Neural cell (in vitro differentiated cells): ENCODE results near the gene FETUB. TPM values are rescaled to one million over a fixed set of nuclear protein-coding genes. Genes with fewer than 3 reads are reported as not detected.
"Not testable (repeated sequence)": the region's sequence is repeated elsewhere in the genome, so short reads cannot be mapped to it uniquely, and the experiment has no call there.

Source experiments
- H2AFZ ChIP-seq: fragments of 200-600, 300-800 bp; sonication (generic), shearing (Covaris generic); 2 replicates; pipeline ENCODE4 v1.6.0; 2014; ENCODE audit warnings: low read depth, mild to moderate bottlenecking, antibody characterized with exemption, low read length, moderate library complexity
- H3F3A ChIP-seq: fragments of 200-600 bp; shearing (Covaris generic); 2 replicates; pipeline ENCODE4 v1.6.1; 2016; ENCODE audit warnings: mild to moderate bottlenecking, moderate library complexity, mixed read lengths, antibody characterized with exemption, low read length; ENCODE audit not compliant: insufficient read depth, poor library complexity, severe bottlenecking
- H3K27ac ChIP-seq: fragments of 200-600, 300-800 bp; sonication (generic), shearing (Covaris generic); 2 replicates; pipeline ENCODE4 v1.5.1; 2014; ENCODE audit warnings: mild to moderate bottlenecking, low read length, moderate library complexity
- H3K27me3 ChIP-seq: fragments of 300-800, 200-600 bp; sonication (generic), shearing (Covaris generic); 2 replicates; pipeline ENCODE4 v1.6.0; 2014; ENCODE audit warnings: mild to moderate bottlenecking, low read depth, low read length, moderate library complexity; ENCODE audit not compliant: insufficient read depth
- H3K36me3 ChIP-seq: fragments of 300-800, 200-600 bp; sonication (generic), shearing (Covaris generic); 2 replicates; pipeline ENCODE4 v1.5.1; 2014; ENCODE audit warnings: mild to moderate bottlenecking, antibody characterized with exemption, low read length, moderate library complexity; ENCODE audit not compliant: insufficient read depth
- H3K4me2 ChIP-seq: fragments of 300-800, 200-600 bp; sonication (generic), shearing (Covaris generic); 2 replicates; pipeline ENCODE4 v1.6.0; 2014; ENCODE audit warnings: mild to moderate bottlenecking, low read length
- H3K4me3 ChIP-seq: fragments of 300-800, 200-600 bp; sonication (generic), shearing (Covaris generic); 2 replicates; pipeline ENCODE4 v1.5.1; 2014; ENCODE audit warnings: mild to moderate bottlenecking, low read length, moderate library complexity
- H3K79me2 ChIP-seq: fragments of 200-600 bp; shearing (Covaris generic); replicated peaks from 2 replicates; pipeline ENCODE4 v1.6.0; 2014; ENCODE audit warnings: mild to moderate bottlenecking, low read length, moderate library complexity; ENCODE audit not compliant: insufficient read depth
- H3K9ac ChIP-seq: fragments of 300-800, 200-600 bp; sonication (generic), shearing (Covaris generic); 2 replicates; pipeline ENCODE4 v1.6.1; 2016; ENCODE audit warnings: mild to moderate bottlenecking, low read length, mixed read lengths
- H3K9me2 ChIP-seq: fragments of 200-600 bp; shearing (Covaris generic); 2 replicates; pipeline ENCODE4 v1.6.1; 2016; ENCODE audit warnings: mild to moderate bottlenecking, low read length, mixed read lengths; ENCODE audit not compliant: insufficient read depth
- H3K9me3 ChIP-seq: fragments of 200-600, 300-800 bp; sonication (generic), shearing (Covaris generic); 2 replicates; pipeline ENCODE4 v1.6.1; 2016; ENCODE audit warnings: mild to moderate bottlenecking, mixed run types, low read length, moderate library complexity, mixed read lengths
- H4K20me1 ChIP-seq: fragments of 200-600 bp; shearing (Covaris generic); 2 replicates; pipeline ENCODE4 v1.6.1; 2016; ENCODE audit warnings: mild to moderate bottlenecking, mixed run types; ENCODE audit not compliant: insufficient read depth
- EP300 ChIP-seq: fragments of 450-650 bp; conservative IDR thresholded peaks from 2 replicates; pipeline ENCODE4 v1.6.1; 2014; ENCODE audit warnings: antibody characterized with exemption, mild to moderate bottlenecking, moderate library complexity; ENCODE audit not compliant: poor library complexity, severe bottlenecking
- EZH2 ChIP-seq: fragments of 200-600, 300-800 bp; shearing (Covaris generic), sonication (generic); IDR thresholded peaks from 2 replicates; pipeline ENCODE4 v1.6.1; 2014; ENCODE audit warnings: antibody characterized with exemption, low read length, borderline replicate concordance, mild to moderate bottlenecking; ENCODE audit not compliant: insufficient read depth, poor library complexity, severe bottlenecking
- MXI1 ChIP-seq: fragments of 450-650 bp; conservative IDR thresholded peaks from 2 replicates; pipeline ENCODE4 v1.6.1; 2014; ENCODE audit warnings: antibody characterized with exemption, mild to moderate bottlenecking; ENCODE audit not compliant: poor library complexity, severe bottlenecking
- POLR2AphosphoS5 ChIP-seq: IDR thresholded peaks from 2 replicates; pipeline ENCODE4 v1.6.1; 2012
- RAD21 ChIP-seq: fragments of 450-650 bp; conservative IDR thresholded peaks from 2 replicates; pipeline ENCODE4 v1.6.1; 2014; ENCODE audit warnings: antibody characterized with exemption, mild to moderate bottlenecking, moderate library complexity
- SMC3 ChIP-seq: fragments of 450-650 bp; conservative IDR thresholded peaks from 2 replicates; pipeline ENCODE4 v1.6.1; 2014; ENCODE audit warnings: antibody characterized with exemption, mild to moderate bottlenecking, moderate library complexity; ENCODE audit not compliant: poor library complexity
- TAF1 ChIP-seq: IDR thresholded peaks from 2 replicates; pipeline ENCODE4 v1.6.1; 2012; ENCODE audit warnings: low read depth
- polyA plus RNA-seq: library from polyadenylated mRNA; depleted of rRNA; stranded (reverse); fragments of >200 nt; gene quantifications from 2 replicates; pipeline ENCODE4 v1.2.3, GENCODE V29; 2014
- TF ChIP-seq, protein P1 (sequence below): IDR thresholded peaks from 2 replicates; pipeline ENCODE4 v1.6.1; 2012; ENCODE audit warnings: borderline replicate concordance
- TF ChIP-seq, protein P2 (sequence below): fragments of 450-650 bp; IDR thresholded peaks from 2 replicates; pipeline ENCODE4 v1.5.1; 2014; ENCODE audit warnings: antibody characterized with exemption, mild to moderate bottlenecking, moderate library complexity; ENCODE audit not compliant: poor library complexity, severe bottlenecking

Gene FETUB
- polyA plus RNA-seq, 1 donor from 2014 or later = not detected

DNA sequence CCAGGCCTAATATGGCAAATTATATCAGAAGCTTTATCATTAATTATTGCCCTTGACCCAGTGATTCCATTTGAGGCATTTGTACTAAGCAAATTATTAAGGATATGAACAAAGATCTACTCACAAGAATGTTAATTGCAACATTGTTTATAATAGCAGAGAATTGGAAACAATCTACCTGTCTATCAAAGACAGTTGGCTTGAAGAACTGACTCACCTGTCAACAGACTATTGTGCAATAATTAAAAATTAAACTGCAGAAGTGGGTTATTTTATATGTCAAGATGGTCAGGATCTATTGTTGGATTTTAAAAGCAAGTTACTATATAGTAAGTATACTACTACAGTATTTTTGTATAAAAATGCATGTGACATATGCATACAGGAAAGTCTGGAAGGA, 6.7 kb upstream of the FETUB start:
- H3K27ac ChIP-seq = no peak overlapping the region
- no peak for TF ChIP-seq EZH2
- TF ChIP-seq, protein P1, sequence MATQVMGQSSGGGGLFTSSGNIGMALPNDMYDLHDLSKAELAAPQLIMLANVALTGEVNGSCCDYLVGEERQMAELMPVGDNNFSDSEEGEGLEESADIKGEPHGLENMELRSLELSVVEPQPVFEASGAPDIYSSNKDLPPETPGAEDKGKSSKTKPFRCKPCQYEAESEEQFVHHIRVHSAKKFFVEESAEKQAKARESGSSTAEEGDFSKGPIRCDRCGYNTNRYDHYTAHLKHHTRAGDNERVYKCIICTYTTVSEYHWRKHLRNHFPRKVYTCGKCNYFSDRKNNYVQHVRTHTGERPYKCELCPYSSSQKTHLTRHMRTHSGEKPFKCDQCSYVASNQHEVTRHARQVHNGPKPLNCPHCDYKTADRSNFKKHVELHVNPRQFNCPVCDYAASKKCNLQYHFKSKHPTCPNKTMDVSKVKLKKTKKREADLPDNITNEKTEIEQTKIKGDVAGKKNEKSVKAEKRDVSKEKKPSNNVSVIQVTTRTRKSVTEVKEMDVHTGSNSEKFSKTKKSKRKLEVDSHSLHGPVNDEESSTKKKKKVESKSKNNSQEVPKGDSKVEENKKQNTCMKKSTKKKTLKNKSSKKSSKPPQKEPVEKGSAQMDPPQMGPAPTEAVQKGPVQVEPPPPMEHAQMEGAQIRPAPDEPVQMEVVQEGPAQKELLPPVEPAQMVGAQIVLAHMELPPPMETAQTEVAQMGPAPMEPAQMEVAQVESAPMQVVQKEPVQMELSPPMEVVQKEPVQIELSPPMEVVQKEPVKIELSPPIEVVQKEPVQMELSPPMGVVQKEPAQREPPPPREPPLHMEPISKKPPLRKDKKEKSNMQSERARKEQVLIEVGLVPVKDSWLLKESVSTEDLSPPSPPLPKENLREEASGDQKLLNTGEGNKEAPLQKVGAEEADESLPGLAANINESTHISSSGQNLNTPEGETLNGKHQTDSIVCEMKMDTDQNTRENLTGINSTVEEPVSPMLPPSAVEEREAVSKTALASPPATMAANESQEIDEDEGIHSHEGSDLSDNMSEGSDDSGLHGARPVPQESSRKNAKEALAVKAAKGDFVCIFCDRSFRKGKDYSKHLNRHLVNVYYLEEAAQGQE = no peak
- TF ChIP-seq RAD21 = no peak
- no peak for TF ChIP-seq MXI1
- TF ChIP-seq, protein P2, sequence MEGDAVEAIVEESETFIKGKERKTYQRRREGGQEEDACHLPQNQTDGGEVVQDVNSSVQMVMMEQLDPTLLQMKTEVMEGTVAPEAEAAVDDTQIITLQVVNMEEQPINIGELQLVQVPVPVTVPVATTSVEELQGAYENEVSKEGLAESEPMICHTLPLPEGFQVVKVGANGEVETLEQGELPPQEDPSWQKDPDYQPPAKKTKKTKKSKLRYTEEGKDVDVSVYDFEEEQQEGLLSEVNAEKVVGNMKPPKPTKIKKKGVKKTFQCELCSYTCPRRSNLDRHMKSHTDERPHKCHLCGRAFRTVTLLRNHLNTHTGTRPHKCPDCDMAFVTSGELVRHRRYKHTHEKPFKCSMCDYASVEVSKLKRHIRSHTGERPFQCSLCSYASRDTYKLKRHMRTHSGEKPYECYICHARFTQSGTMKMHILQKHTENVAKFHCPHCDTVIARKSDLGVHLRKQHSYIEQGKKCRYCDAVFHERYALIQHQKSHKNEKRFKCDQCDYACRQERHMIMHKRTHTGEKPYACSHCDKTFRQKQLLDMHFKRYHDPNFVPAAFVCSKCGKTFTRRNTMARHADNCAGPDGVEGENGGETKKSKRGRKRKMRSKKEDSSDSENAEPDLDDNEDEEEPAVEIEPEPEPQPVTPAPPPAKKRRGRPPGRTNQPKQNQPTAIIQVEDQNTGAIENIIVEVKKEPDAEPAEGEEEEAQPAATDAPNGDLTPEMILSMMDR = no peak
- no peak for TF ChIP-seq EP300

DNA sequence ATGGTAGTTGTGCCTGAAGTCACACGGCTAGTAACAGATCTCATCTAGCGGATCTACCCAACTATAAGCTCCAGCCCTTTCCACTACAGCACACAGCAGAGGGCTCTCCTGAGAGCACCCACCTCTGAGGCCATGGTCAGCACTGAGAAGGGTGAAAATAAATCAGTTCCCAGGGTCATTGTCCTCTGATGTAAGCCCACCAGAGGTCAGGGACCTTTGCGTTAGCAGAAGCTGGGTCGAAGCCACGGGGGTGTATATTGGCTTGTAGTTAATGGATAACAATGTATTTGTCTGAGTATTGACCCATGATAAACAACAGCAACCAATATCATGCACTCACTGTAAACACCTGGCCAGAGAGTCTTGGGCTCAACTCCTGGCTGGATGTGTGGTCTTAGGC, 6.0 kb upstream of the FETUB start:
- H4K20me1 ChIP-seq, H3K4me2 ChIP-seq, H3K9ac ChIP-seq, H3K27ac ChIP-seq, H3K4me3 ChIP-seq, H3K9me3 ChIP-seq, H2AFZ ChIP-seq, H3K9me2 ChIP-seq, H3K27me3 ChIP-seq, H3F3A ChIP-seq, H3K79me2 ChIP-seq, H3K36me3 ChIP-seq: not testable (repeated sequence)

More for the DNA sequence above, 6.7 kb upstream of the FETUB start:
- Histone ChIP-seq H3K9me2 (no peaks in the 10 kb centered on the region), H3K9ac (no peak overlapping the region), H3K79me2 (no peaks in the 10 kb centered on the region), H3K9me3 (no peaks in the 10 kb centered on the region), H3K27me3 (no peaks in the 10 kb centered on the region), H3K4me2 (no peak overlapping the region), H4K20me1 (no peaks in the 10 kb centered on the region), H3F3A (no peaks in the 10 kb centered on the region), H3K4me3 (no peak overlapping the region), H3K36me3 (no peaks in the 10 kb centered on the region), H2AFZ (no peak overlapping the region)

DNA sequence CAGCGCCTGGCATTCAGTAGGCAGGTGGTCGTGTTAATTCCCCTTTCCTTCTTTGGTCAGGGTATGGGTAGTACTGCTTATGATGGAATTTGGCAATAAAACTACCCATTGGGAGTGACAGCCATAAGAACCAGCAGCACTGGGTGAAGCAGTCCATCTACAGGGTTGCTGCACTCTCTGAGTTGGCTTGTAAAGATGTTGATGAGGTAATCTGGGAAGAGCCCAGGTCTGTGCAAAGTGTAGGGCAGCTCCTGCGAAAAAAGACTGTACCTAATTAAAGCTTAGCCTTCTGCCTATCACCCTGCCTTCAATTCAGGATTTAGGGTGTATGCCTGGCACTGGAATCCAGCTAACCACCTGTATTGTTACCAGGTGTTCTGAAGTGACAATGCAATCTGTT, 4.7 kb upstream of the FETUB start:
- Histone ChIP-seq H3K9me3 (no peaks in the 10 kb centered on the region), H3K36me3 (no peaks in the 10 kb centered on the region), H3K9ac (no peak overlapping the region), H3K9me2 (no peaks in the 10 kb centered on the region), H3K4me2 (no peak overlapping the region), H3K27ac (no peak overlapping the region), H2AFZ (no peak overlapping the region), H3F3A (no peaks in the 10 kb centered on the region), H3K27me3 (no peaks in the 10 kb centered on the region), H3K4me3 (no peak overlapping the region), H3K79me2 (no peaks in the 10 kb centered on the region), H4K20me1 (no peaks in the 10 kb centered on the region)
- no peak for TF ChIP-seq EP300
- TF ChIP-seq TAF1 = no peak
- TF ChIP-seq EZH2 = no peak
- no peak for TF ChIP-seq POLR2AphosphoS5
- no peak for TF ChIP-seq SMC3
- TF ChIP-seq, protein P2 = no peak
- TF ChIP-seq RAD21 = no peak
- TF ChIP-seq, protein P1 = no peak
- TF ChIP-seq MXI1 = no peak
